SK-N-SH treated with all-trans-retinoic acid at 6 μM for 48 hours (cell line): ENCODE results near the gene CHID1.

ENCODE experiments used
- ATAC-seq: fragments of 200-7000 bp; cut with Tn5 transposase; 3 replicates; pipeline ENCODE4 v1.9.1; 2020; ENCODE audit warnings: mild to moderate bottlenecking, moderate library complexity
- ARNTL ChIP-seq: fragments of 450-650 bp; formaldehyde crosslinking; IDR thresholded peaks from 2 replicates; pipeline ENCODE4 v1.5.0; 2020; ENCODE audit warnings: low read depth, mild to moderate bottlenecking, moderate library complexity, borderline replicate concordance
- CSDC2 ChIP-seq: fragments of 250-450 bp; sonication (Bioruptor Pico); IDR thresholded peaks from 2 replicates; pipeline ENCODE4 v1.5.0; 2020; ENCODE audit warnings: mild to moderate bottlenecking, moderate library complexity
- GLIS3 ChIP-seq: fragments of 250-450 bp; sonication (Bioruptor Pico); IDR thresholded peaks from 2 replicates; pipeline ENCODE4 v1.5.0; 2020; ENCODE audit warnings: mild to moderate bottlenecking, moderate library complexity
- PATZ1 ChIP-seq: fragments of 250-450 bp; sonication (Bioruptor Pico); IDR thresholded peaks from 2 replicates; pipeline ENCODE4 v1.8.0; 2020; ENCODE audit warnings: mild to moderate bottlenecking, moderate library complexity, borderline replicate concordance
- PPARA ChIP-seq: fragments of 250-450 bp; sonication (Bioruptor Pico); IDR thresholded peaks from 2 replicates; pipeline ENCODE4 v1.5.0; 2020; ENCODE audit warnings: mild to moderate bottlenecking, borderline replicate concordance
- RARB ChIP-seq: fragments of 250-450 bp; sonication (Bioruptor Pico); IDR thresholded peaks from 2 replicates; pipeline ENCODE4 v1.8.0; 2021; ENCODE audit warnings: mild to moderate bottlenecking, moderate library complexity
- TCF4 ChIP-seq: fragments of 250-450 bp; sonication (Bioruptor Pico); IDR thresholded peaks from 2 replicates; pipeline ENCODE4 v1.8.0; 2021; ENCODE audit warnings: mild to moderate bottlenecking, moderate library complexity, borderline replicate concordance
- TSHZ2 ChIP-seq: fragments of 250-450 bp; sonication (Bioruptor Pico); IDR thresholded peaks from 2 replicates; pipeline ENCODE4 v1.5.0; 2020; ENCODE audit warnings: mild to moderate bottlenecking, moderate library complexity
- ZFP3 ChIP-seq: fragments of 250-450 bp; sonication (Bioruptor Pico); IDR thresholded peaks from 2 replicates; pipeline ENCODE4 v1.5.0; 2020; ENCODE audit warnings: mild to moderate bottlenecking, moderate library complexity
- ZNF8 ChIP-seq: fragments of 450-650 bp; formaldehyde crosslinking; IDR thresholded peaks from 2 replicates; pipeline ENCODE4 v1.5.0; 2020; ENCODE audit warnings: mild to moderate bottlenecking, moderate library complexity
- TF ChIP-seq, protein P1 (sequence below): fragments of 250-450 bp; sonication (Bioruptor Pico); IDR thresholded peaks from 2 replicates; pipeline ENCODE4 v1.5.1; 2020; ENCODE audit warnings: low read depth, mild to moderate bottlenecking, moderate library complexity

The CHID1 gene

DNA sequence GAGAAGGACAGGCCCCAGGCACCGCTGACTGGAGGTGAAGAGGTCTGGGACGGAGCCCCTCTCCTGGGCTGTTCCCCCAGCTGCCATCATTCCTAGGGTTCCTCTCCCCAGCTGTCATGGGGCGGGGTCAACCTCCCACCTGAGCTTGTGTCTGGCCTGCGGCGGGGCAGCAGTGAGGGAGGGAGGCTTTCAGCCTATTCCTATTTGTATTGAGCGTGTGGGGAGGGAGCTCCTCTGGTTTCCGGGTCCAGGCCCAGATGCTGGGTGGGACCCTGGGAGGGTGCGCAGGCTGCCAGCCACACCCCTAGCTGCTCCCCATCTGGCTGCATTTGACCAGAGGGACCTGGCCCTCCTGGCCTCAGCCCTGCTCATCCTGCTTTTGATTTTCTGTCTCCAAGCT lies 54.2 kb downstream of the CHID1 start:
- ATAC-seq, result no peak
- TF ChIP-seq PATZ1 (CRISPR knock-in tag) (no peak), GLIS3 (CRISPR knock-in tag) (no peak), TCF4 (CRISPR knock-in tag) (no peak), ARNTL (CRISPR knock-in tag) (no peak)

DNA sequence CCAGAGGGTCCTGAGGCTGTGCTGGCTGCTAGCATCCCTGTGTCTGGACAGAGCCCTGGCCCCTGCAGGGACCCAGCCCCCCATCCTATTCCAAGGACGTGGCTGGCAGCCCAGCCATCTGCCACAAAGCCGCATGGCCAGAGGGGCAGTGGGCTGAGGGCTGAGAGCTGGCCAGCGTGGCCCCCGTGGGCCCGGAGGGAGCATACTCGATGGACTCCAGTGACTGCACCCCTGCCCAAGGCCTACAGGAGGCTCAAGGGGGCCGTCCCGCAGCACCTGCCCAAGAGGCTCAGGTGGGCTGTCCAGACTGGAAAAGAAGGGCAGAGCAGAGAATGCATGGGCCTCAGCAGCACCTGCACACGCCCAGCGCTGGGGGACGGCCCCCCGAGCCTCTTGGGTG lies 54.8 kb downstream of the CHID1 start:
- TF ChIP-seq TSHZ2 (no peak), CSDC2 (CRISPR knock-in tag) (no peak), PPARA (CRISPR knock-in tag) (no peak), ZFP3 (CRISPR knock-in tag) (no peak), ARNTL (CRISPR knock-in tag) (no peak), RARB (no peak)
- TF ChIP-seq, protein P1, sequence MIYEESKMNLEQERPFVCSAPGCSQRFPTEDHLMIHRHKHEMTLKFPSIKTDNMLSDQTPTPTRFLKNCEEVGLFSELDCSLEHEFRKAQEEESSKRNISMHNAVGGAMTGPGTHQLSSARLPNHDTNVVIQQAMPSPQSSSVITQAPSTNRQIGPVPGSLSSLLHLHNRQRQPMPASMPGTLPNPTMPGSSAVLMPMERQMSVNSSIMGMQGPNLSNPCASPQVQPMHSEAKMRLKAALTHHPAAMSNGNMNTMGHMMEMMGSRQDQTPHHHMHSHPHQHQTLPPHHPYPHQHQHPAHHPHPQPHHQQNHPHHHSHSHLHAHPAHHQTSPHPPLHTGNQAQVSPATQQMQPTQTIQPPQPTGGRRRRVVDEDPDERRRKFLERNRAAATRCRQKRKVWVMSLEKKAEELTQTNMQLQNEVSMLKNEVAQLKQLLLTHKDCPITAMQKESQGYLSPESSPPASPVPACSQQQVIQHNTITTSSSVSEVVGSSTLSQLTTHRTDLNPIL (CRISPR knock-in tag), result no peak

GRCh38 chr11:855330-855674 lies 55.3 kb downstream of the CHID1 start:
- no peak for ATAC-seq
- no peak for TF ChIP-seq ZNF8 (CRISPR knock-in tag)
- TF ChIP-seq ZFP3 (CRISPR knock-in tag), result peak; percentile 90
- TF ChIP-seq, all 23 proteins: peak for 1

More for the DNA sequence above, 54.8 kb downstream of the CHID1 start:
- no peak for ATAC-seq

DNA sequence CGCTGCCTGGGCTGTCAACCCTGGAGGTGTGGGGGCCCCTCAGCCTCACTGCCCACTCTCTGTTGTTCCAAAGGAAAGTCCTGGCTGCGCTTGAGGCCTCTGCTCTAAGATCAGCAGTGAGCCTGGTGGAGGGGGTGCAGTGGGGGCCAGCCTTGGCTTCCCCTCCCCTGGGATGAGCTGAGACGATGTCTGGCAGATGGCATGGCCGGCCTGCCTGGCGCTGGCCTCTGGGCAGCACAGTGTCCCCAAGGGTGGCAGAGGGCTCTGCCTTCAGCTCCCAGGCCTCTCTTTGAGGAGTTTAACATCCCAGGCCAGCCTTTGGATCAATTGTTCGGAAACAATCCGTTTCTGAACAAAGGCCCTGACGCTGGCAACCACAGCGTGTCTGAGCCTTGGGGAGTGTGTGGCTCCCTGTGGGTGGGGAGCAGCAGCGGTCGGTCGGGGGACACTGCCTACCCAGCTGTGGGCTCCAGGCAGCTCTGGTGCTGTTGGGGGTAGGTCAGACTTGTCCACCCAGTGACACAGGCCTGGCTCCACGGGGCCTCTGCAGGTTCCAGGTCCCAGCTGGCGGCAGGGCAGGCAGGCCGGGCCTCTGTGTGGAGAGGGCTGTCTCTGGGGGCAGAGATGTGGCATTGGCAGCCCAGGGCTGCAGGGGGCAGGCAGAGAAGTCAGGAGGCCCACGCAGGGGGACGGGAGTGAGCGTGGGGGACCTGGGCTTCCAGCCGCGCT lies 55.8 kb downstream of the CHID1 start:
- no peak for ATAC-seq

More for the DNA sequence above, 55.8 kb downstream of the CHID1 start:
- no peak for TF ChIP-seq RARB
- TF ChIP-seq, protein P1 (CRISPR knock-in tag), result no peak
- TF ChIP-seq PATZ1 (CRISPR knock-in tag), result no peak
